PC-9 (cell line): ENCODE measurements around the gene LRRC26. TPM values are rescaled to one million over a fixed set of nuclear protein-coding genes. Genes with fewer than 3 reads are reported as not detected.

Source experiments
- BruUV-seq: library from RNA; stranded (reverse); fragments of 400-500 nt; replicated peaks from 2 replicates; lab custom pipeline; 2021; lab: Mats Ljungman, UMichigan
- CTCF ChIA-PET: fragments of 300-600 bp; sonication (Branson Sonifier 250); formaldehyde crosslinking; loops from one replicate; lab custom pipeline; 2022; ENCODE audit warnings: antibody characterized with exemption; lab: Charles Lee
- POLR2A ChIA-PET: fragments of 300-600 bp; sonication (Branson Sonifier 250); formaldehyde crosslinking; loops from one replicate; lab custom pipeline; 2022; ENCODE audit warnings: antibody characterized with exemption; ENCODE audit not compliant: unreplicated experiment; lab: Charles Lee
- DNase-seq, 2 experiments: peaks; one replicate each; pipeline versions ENCODE4 v3.0.0 to v3.0.0-alpha.2; 2015 to 2022; ENCODE audit warnings: mixed read lengths in 1 of 2
- H2AFZ ChIP-seq: fragments of 200-600 bp; sonication (generic); 2 replicates; pipeline ENCODE4 v1.8.1; 2017; ENCODE audit warnings: antibody characterized with exemption
- H3F3A ChIP-seq: fragments of 200-600 bp; sonication (generic); 2 replicates; pipeline ENCODE4 v1.8.1; 2017; ENCODE audit warnings: antibody characterized with exemption, mild to moderate bottlenecking, low read depth; ENCODE audit not compliant: insufficient read depth
- H3K27ac ChIP-seq: fragments of 200-600 bp; sonication (generic); 2 replicates; pipeline ENCODE4 v1.6.1; 2016; ENCODE audit warnings: mixed run types
- H3K27me3 ChIP-seq: fragments of 200-600 bp; sonication (generic); 2 replicates; pipeline ENCODE4 v1.6.1; 2016; ENCODE audit warnings: low read depth, mixed run types; ENCODE audit not compliant: insufficient read depth
- H3K36me3 ChIP-seq: fragments of 200-600 bp; sonication (generic); 2 replicates; pipeline ENCODE4 v1.6.1; 2016; ENCODE audit warnings: low read depth, mixed run types
- H3K4me1 ChIP-seq: fragments of 200-600 bp; sonication (generic); replicated peaks from 2 replicates; pipeline ENCODE4 v1.6.1; 2016; ENCODE audit warnings: mixed run types; ENCODE audit not compliant: insufficient read depth
- H3K4me2 ChIP-seq: fragments of 200-600 bp; sonication (generic); 2 replicates; pipeline ENCODE4 v1.6.1; 2017; ENCODE audit warnings: mixed run types
- H3K4me3 ChIP-seq: fragments of 200-600 bp; sonication (generic); 2 replicates; pipeline ENCODE4 v1.6.1; 2016; ENCODE audit warnings: mixed run types
- H3K79me2 ChIP-seq: fragments of 200-600 bp; sonication (generic); 2 replicates; pipeline ENCODE4 v1.6.1; 2017; ENCODE audit warnings: low read depth, mixed run types
- H3K9me2 ChIP-seq: fragments of 200-600 bp; sonication (generic); 2 replicates; pipeline ENCODE4 v1.8.1; 2017; ENCODE audit warnings: mild to moderate bottlenecking; ENCODE audit not compliant: insufficient read depth
- H3K9me3 ChIP-seq: fragments of 200-600 bp; sonication (generic); 2 replicates; pipeline ENCODE4 v1.8.1; 2016; ENCODE audit warnings: low read depth; ENCODE audit not compliant: insufficient read depth
- H4K20me1 ChIP-seq: fragments of 200-600 bp; sonication (generic); 2 replicates; pipeline ENCODE4 v1.8.1; 2017; ENCODE audit not compliant: insufficient read depth
- CTCF ChIP-seq: fragments of 200-600 bp; sonication (generic); conservative IDR thresholded peaks from 2 replicates; pipeline ENCODE4 v1.6.1; 2017; ENCODE audit warnings: mixed run types, antibody characterized with exemption, mild to moderate bottlenecking, moderate library complexity
- EZH2 ChIP-seq: fragments of 200-600 bp; sonication (generic); IDR thresholded peaks from 2 replicates; pipeline ENCODE4 v1.8.0; 2017; ENCODE audit warnings: antibody characterized with exemption, low read depth
- intact Hi-C: fragments of 100-400 bp; cut with micrococcal nuclease; formaldehyde crosslinking; loops from one replicate; pipeline ENCODE4 v1.10.0; 2022; ENCODE audit not compliant: unreplicated experiment
- total RNA-seq: library from RNA; stranded (reverse); gene quantifications from 2 replicates; pipeline ENCODE4 v1.2.3, GENCODE V29; 2021

LRRC26 gene
- total RNA-seq, 1 experiment from 2014 or later = 2.3 TPM

- CTCF ChIA-PET = no interaction called here
- Histone ChIP-seq H3K9me3 (no peaks in the 10 kb centered on the region), H3K4me2 (no peak overlapping the region), H4K20me1 (no peaks in the 10 kb centered on the region; the same call in 1 of the 2 replicates), H3K9me2 (no peaks in the 10 kb centered on the region), H3K27me3 (no peaks in the 10 kb centered on the region), H3K79me2 (no peaks in the 10 kb centered on the region), H2AFZ (no peak overlapping the region), H3K4me3 (no peak overlapping the region), H3K27ac (no peak overlapping the region), H3K4me1 (peaks cover 26% of the 10 kb centered on the region), H3F3A (peaks cover 23% of the 10 kb centered on the region), H3K36me3 (no peaks in the 10 kb centered on the region)
- POLR2A ChIA-PET = interaction anchor here (0.6 kb wide), 1 partner anchor 431 kb away, joined by 4 read pairs; no protein-coding TSS in a partner anchor
- BruUV-seq = no TSS peak
- intact Hi-C loops = no loop called here
- no peak for DNase-seq
- TF ChIP-seq CTCF (no peak), EZH2 (no peak)
Observed at GRCh38 chr9:137215196-137215986, 45.5 kb upstream of the LRRC26 start.

GRCh38 chr9:137214620-137215019, 44.8 kb upstream of the LRRC26 start:
- BruUV-seq = no TSS peak
- POLR2A ChIA-PET = no interaction called here
- CTCF ChIA-PET = no interaction called here

More at GRCh38 chr9:137214620-137215019, 44.8 kb upstream of the LRRC26 start:
- Histone ChIP-seq H2AFZ (no peak overlapping the region), H3K4me1 (peaks cover 26% of the 10 kb centered on the region), H3K79me2 (no peaks in the 10 kb centered on the region), H3K36me3 (no peaks in the 10 kb centered on the region), H3K9me3 (no peaks in the 10 kb centered on the region), H3K4me3 (no peak overlapping the region), H3K27ac (no peak overlapping the region), H3K9me2 (no peaks in the 10 kb centered on the region), H3F3A (peaks cover 20% of the 10 kb centered on the region), H4K20me1 (no peaks in the 10 kb centered on the region; the same call in 1 of the 2 replicates), H3K27me3 (no peaks in the 10 kb centered on the region), H3K4me2 (no peak overlapping the region)
- intact Hi-C loops = no loop called here
- TF ChIP-seq EZH2 = no peak
- no peak for TF ChIP-seq CTCF
- no peak for DNase-seq
